ENCODE measurements around the gene RPL13A.

Gene RPL13A

GRCh38 chr19:49450405-49450804, 37.0 kb upstream of the RPL13A start:
- no peak for TF ChIP-seq ZNF565 (CRISPR knock-in tag; conservative IDR thresholded peaks at IDR 0.05; ENCODE audit: low read depth)
- no peak for TF ChIP-seq TOX (CRISPR knock-in tag; IDR thresholded peaks at IDR 0.05; ENCODE audit: borderline replicate concordance)
- TF ChIP-seq ZFP3 (CRISPR knock-in tag; IDR thresholded peaks at IDR 0.05) = no peak
- TF ChIP-seq ISL1 (CRISPR knock-in tag; IDR thresholded peaks at IDR 0.05) = no peak
- TF ChIP-seq CSDC2 (CRISPR knock-in tag; IDR thresholded peaks at IDR 0.05) = no peak
- no peak for TF ChIP-seq ESRRG (CRISPR knock-in tag; IDR thresholded peaks at IDR 0.05)
- TF ChIP-seq RARB (CRISPR knock-in tag; IDR thresholded peaks at IDR 0.05) = no peak
- no peak for TF ChIP-seq BACH2 (CRISPR knock-in tag; IDR thresholded peaks at IDR 0.05; ENCODE audit: borderline replicate concordance)
- no peak for TF ChIP-seq ARNTL (CRISPR knock-in tag; IDR thresholded peaks at IDR 0.05; ENCODE audit: borderline replicate concordance, low read depth)
- no peak for TF ChIP-seq TSHZ2 (CRISPR knock-in tag; IDR thresholded peaks at IDR 0.05)
- TF ChIP-seq POU6F1 (CRISPR knock-in tag; IDR thresholded peaks at IDR 0.05; ENCODE audit: borderline replicate concordance, low read depth) = no peak
- TF ChIP-seq TCF4 (CRISPR knock-in tag; IDR thresholded peaks at IDR 0.05; ENCODE audit: borderline replicate concordance) = no peak
- TF ChIP-seq PPARA (CRISPR knock-in tag; IDR thresholded peaks at IDR 0.05; ENCODE audit: borderline replicate concordance) = no peak
- TF ChIP-seq ZNF8 (CRISPR knock-in tag; IDR thresholded peaks at IDR 0.05) = no peak
- TF ChIP-seq ZNF70 (CRISPR knock-in tag; IDR thresholded peaks at IDR 0.05) = no peak
- no peak for TF ChIP-seq PATZ1 (CRISPR knock-in tag; IDR thresholded peaks at IDR 0.05; ENCODE audit: borderline replicate concordance)
- no peak for TF ChIP-seq CREB5 (CRISPR knock-in tag; IDR thresholded peaks at IDR 0.05; ENCODE audit: low read depth)
- TF ChIP-seq OSR1 (CRISPR knock-in tag; IDR thresholded peaks at IDR 0.05) = no peak
- TF ChIP-seq SNAI2 (CRISPR knock-in tag; IDR thresholded peaks at IDR 0.05) = no peak
- no peak for TF ChIP-seq ZC3H10 (CRISPR knock-in tag; IDR thresholded peaks at IDR 0.05)
- ATAC-seq = no peak

- peak; percentile 84 for ATAC-seq
- TF ChIP-seq ZFP30 (CRISPR knock-in tag; IDR thresholded peaks at IDR 0.05) (no peak), BACH2 (CRISPR knock-in tag; IDR thresholded peaks at IDR 0.05; ENCODE audit: borderline replicate concordance) (no peak), SNAI2 (CRISPR knock-in tag; IDR thresholded peaks at IDR 0.05) (no peak), CSDC2 (CRISPR knock-in tag; IDR thresholded peaks at IDR 0.05) (no peak), PPARA (CRISPR knock-in tag; IDR thresholded peaks at IDR 0.05; ENCODE audit: borderline replicate concordance) (no peak), RARB (CRISPR knock-in tag; IDR thresholded peaks at IDR 0.05) (no peak), ARNTL (CRISPR knock-in tag; IDR thresholded peaks at IDR 0.05; ENCODE audit: borderline replicate concordance, low read depth) (no peak), ZNF565 (CRISPR knock-in tag; conservative IDR thresholded peaks at IDR 0.05; ENCODE audit: low read depth) (no peak), ISL1 (CRISPR knock-in tag; IDR thresholded peaks at IDR 0.05) (no peak)
These were observed 35.8 kb upstream of the RPL13A start, which contains the start of gene PIH1D1 for GRCh38 chr19:49451430-49452181. Gene PIH1D1 (minus strand): TSS chr19:49451814. CDS start chr19:49451574, 240 bp downstream.

Measured in SK-N-SH treated with all-trans-retinoic acid at 6 μM for 48 hours (cell line).